Panc1 (cell line): ENCODE measurements around the gene DDI1. TPM values are rescaled to one million over a fixed set of nuclear protein-coding genes. Genes with fewer than 3 reads are reported as not detected.

ENCODE experiments used
- ATAC-seq: fragments of 200-7000 bp; cut with Tn5 transposase; 2 replicates; pipeline ENCODE4 v1.9.1; 2020; ENCODE audit warnings: mild to moderate bottlenecking, moderate library complexity
- BruUV-seq: library from RNA; stranded (reverse); fragments of 400-500 nt; replicated peaks from 2 replicates; lab custom pipeline; 2021; lab: Mats Ljungman, UMichigan
- CTCF ChIA-PET: fragments of 300-600 bp; sonication (Branson Sonifier 250); formaldehyde crosslinking; loops from one replicate; lab custom pipeline; 2022; ENCODE audit warnings: antibody characterized with exemption; lab: Charles Lee
- POLR2A ChIA-PET: fragments of 300-600 bp; sonication (Branson Sonifier 250); formaldehyde crosslinking; loops from one replicate; lab custom pipeline; 2022; ENCODE audit warnings: antibody characterized with exemption; lab: Charles Lee
- DNase-seq: peaks from one replicate; pipeline ENCODE4 v3.0.0-alpha.2; 2010; ENCODE audit warnings: low read depth, low spot score
- H3K27ac ChIP-seq: 2 replicates; pipeline ENCODE4 v1.5.1; 2011; ENCODE audit warnings: mild to moderate bottlenecking, low read length, inconsistent platforms
- H3K27me3 ChIP-seq: fragments of 200-500 bp; sonication (Bioruptor generic); 2 replicates; pipeline ENCODE4 v1.6.0; 2014; ENCODE audit warnings: low read length, inconsistent platforms; ENCODE audit not compliant: control insufficient read depth, insufficient read depth
- H3K36me3 ChIP-seq: fragments of 200-500 bp; sonication (Bioruptor generic); 2 replicates; pipeline ENCODE4 v1.5.1; 2014; ENCODE audit warnings: inconsistent platforms, mild to moderate bottlenecking, low read length, moderate library complexity; ENCODE audit not compliant: control insufficient read depth, insufficient read depth
- H3K4me1 ChIP-seq: 2 replicates; pipeline ENCODE4 v1.5.1; 2011; ENCODE audit warnings: inconsistent platforms, mild to moderate bottlenecking, low read length, moderate library complexity; ENCODE audit not compliant: control insufficient read depth, insufficient read depth
- H3K4me3 ChIP-seq, 2 experiments: 2 replicates each; pipeline ENCODE4 v1.5.1; 2011 to 2012; ENCODE audit warnings: low read depth in 2 of 2, low read length in 2 of 2, mild to moderate bottlenecking in 2 of 2, inconsistent platforms in 1 of 2, moderate library complexity in 1 of 2
- H3K9me3 ChIP-seq: fragments of 200-500 bp; sonication (Bioruptor generic); 2 replicates; pipeline ENCODE4 v1.5.1; 2014; ENCODE audit warnings: low read depth, mild to moderate bottlenecking, inconsistent platforms, low read length, moderate library complexity; ENCODE audit not compliant: control insufficient read depth, insufficient read depth
- CTCF ChIP-seq: fragments of 450-650 bp; IDR thresholded peaks from 2 replicates; pipeline ENCODE4 v1.5.1; 2017; ENCODE audit warnings: mild to moderate bottlenecking
- POLR2AphosphoS5 ChIP-seq: IDR thresholded peaks from 2 replicates; pipeline ENCODE4 v1.6.1; 2012; ENCODE audit warnings: mild to moderate bottlenecking, low read depth, low read length, moderate library complexity
- REST ChIP-seq, 2 experiments: IDR thresholded peaks; 2 replicates each; pipeline ENCODE4 v1.6.1; 2011 to 2012; ENCODE audit warnings: low read depth in 2 of 2, control low read depth in 1 of 2, low read length in 1 of 2, mild to moderate bottlenecking in 1 of 2, moderate library complexity in 1 of 2; ENCODE audit not compliant: insufficient read depth in 1 of 2
- SIN3A ChIP-seq: IDR thresholded peaks from 2 replicates; pipeline ENCODE4 v1.6.1; 2012; ENCODE audit warnings: low read depth, mild to moderate bottlenecking, low read length, moderate library complexity, borderline replicate concordance; ENCODE audit not compliant: insufficient read depth
- TCF7L2 ChIP-seq: IDR thresholded peaks from 2 replicates; pipeline ENCODE4 v1.6.1; 2011; ENCODE audit warnings: mild to moderate bottlenecking, low read depth, low read length, inconsistent platforms
- in situ Hi-C: cut with HindIII; loops from 2 replicates; pipeline ENCODE4 v1.10.0; 2016; ENCODE audit warnings: low sequenced_read_pairs, low pct_unique_long_range_greater_than_20kb
- intact Hi-C: fragments of 100-400 bp; cut with micrococcal nuclease; formaldehyde crosslinking; loops from one replicate; pipeline ENCODE4 v1.10.0; 2022; ENCODE audit not compliant: unreplicated experiment
- total RNA-seq: library from RNA; stranded (reverse); gene quantifications from one replicate; pipeline ENCODE4 v1.2.1, GENCODE V29; 2021; ENCODE audit not compliant: unreplicated experiment

The DDI1 gene
- total RNA-seq, 1 experiment from 2014 or later = not detected

GRCh38 chr11:104067534-104067933 lies 31.1 kb downstream of the DDI1 start:
- intact Hi-C loops (no loop called here), in situ Hi-C loops (no loop called here)
- DNase-seq (no peak), ATAC-seq (no peak)
- Histone ChIP-seq H3K27ac (no peak overlapping the region), H3K4me3 (no peak overlapping the region), H3K9me3 (no peaks in the 10 kb centered on the region), H3K36me3 (no peaks in the 10 kb centered on the region), H3K4me1 (no peaks in the 10 kb centered on the region), H3K27me3 (no peaks in the 10 kb centered on the region)
- BruUV-seq = no TSS peak
- TF ChIP-seq SIN3A (no peak), REST (IDR thresholded peaks at IDR 0.05; ENCODE audit: insufficient read depth in 1 of 2, low read depth in 2 of 2, low read length in 1 of 2) (no peak), CTCF (no peak)
- CTCF ChIA-PET = no interaction called here
- POLR2A ChIA-PET = no interaction called here

GRCh38 chr11:104073950-104074705 lies 37.7 kb downstream of the DDI1 start:
- Histone ChIP-seq H3K36me3 (no peaks in the 10 kb centered on the region), H3K27me3 (no peaks in the 10 kb centered on the region), H3K9me3 (no peaks in the 10 kb centered on the region), H3K4me1 (no peaks in the 10 kb centered on the region), H3K4me3 (no peak overlapping the region), H3K27ac (no peak overlapping the region)
- ATAC-seq = no peak
- intact Hi-C loops (no loop called here), in situ Hi-C loops (no loop called here)
- no peak for TF ChIP-seq REST (IDR thresholded peaks at IDR 0.05; ENCODE audit: insufficient read depth in 1 of 2, low read depth in 2 of 2, low read length in 1 of 2)
- no peak for TF ChIP-seq POLR2AphosphoS5
- no peak for TF ChIP-seq TCF7L2
- TF ChIP-seq SIN3A = no peak
- no peak for TF ChIP-seq CTCF
- POLR2A ChIA-PET = no interaction called here
- CTCF ChIA-PET = no interaction called here
- BruUV-seq = no TSS peak
- DNase-seq = no peak
